GM21390 (cell line): ENCODE results near the gene TSPAN32.

Source experiments
- ATAC-seq: cut with Tn5 transposase; IDR thresholded peaks from one replicate; pipeline ENCODE4 v1.9.1; 2021; ENCODE audit not compliant: unreplicated experiment

Gene TSPAN32

DNA sequence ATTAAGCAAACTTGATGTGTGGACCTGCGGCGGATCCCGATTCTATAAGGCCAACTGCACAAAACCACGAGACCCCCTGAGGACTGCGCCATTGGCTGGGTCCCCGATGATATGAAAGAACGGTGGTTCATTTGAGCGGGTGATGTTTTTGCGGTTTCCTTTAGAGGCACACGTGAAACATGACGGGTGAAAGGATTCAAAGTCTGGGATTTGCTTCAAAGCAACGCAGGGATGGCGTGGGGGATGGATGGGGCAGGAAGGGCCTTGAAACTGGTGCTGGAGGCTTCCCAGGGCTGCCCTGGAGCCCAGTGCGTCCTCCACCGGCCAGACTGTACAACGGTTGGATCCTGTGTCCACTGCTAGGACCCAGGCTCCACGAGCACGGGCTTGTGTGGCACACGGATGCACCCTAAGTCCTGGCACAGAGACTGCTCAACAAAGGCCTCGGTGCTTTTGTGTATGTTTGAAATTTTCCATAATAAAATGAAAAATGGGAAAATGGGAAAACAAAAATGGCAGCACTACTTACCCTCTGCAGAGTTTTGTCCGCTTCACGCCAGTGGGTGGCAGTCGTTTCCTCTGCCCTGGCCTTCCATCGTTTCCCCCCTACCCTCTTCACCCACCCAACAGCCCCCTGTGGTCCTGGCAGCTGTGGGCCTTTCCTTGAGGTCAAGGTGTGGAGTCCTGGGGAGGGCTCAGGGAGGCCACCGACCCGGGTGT, 35.1 kb upstream of the TSPAN32 start:
- ATAC-seq: no peak

DNA sequence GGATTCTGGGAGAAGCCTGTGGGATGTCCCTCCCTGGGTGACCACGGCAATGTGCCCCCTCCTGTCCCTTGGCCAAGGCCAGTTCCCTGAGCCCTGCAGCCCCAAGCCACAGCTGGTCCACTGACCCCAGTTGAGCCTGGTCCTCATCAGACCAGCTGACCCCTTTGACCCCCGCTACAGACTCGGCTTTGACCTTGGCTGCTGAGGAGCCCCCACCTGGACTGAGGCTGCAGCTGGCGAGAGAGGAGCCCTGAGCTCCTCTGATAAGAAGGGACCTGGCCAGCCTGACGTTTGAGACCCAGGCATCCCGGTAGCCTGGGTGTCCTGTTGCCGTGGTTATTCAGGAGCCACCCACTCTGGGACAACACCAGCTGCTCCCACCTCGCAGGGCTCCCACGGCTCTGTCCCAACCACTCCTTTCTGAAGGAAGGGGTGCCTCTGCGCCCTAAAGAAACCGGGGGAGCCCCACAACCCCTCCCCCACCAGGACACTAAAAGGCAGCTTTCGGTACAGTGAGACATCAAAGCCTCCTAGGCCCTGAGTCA, 34.4 kb upstream of the TSPAN32 start:
- no peak for ATAC-seq

DNA sequence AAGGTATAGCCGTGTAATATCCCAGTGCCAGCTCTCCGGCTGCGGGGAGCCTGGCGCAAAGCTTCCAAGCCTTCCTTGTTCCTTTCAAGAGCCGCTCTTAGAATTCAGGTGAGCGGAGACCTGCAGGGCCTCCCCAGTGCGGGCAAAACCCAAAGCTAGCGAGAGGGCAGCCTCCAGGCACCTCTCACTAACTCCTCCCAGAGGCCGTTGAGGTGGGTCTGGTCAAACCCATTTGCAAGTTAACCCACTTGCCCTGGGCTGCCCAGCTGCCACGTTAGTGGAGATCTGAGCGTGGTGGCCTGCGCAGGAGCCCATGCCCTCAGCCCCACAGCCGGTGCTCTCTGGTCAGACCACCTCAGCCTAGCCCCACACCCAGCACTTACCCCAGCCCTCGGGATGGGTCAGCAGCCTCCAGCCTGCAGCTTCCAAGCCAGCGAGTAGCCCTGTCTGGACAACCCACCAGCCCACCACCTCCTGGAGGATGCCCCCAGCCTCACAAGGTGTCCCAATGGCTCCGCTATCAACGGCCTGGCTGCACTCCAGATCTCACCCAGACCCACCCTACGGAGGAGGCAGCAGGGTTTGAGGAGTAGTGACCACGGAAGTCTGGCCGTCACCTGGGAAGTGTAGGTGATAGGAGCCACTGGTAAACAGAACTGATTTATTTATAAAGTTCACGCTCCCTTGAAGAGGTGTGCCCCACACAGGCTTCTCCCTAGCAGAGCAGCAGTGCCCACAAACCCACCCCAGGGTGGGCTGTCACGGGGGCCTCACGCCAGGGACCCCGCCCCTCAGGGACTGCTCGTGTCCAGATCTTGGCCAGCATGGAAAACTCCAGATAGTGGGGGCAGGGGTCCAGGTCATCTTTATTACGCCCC, 33.7 kb upstream of the TSPAN32 start:
- ATAC-seq: no peak

DNA sequence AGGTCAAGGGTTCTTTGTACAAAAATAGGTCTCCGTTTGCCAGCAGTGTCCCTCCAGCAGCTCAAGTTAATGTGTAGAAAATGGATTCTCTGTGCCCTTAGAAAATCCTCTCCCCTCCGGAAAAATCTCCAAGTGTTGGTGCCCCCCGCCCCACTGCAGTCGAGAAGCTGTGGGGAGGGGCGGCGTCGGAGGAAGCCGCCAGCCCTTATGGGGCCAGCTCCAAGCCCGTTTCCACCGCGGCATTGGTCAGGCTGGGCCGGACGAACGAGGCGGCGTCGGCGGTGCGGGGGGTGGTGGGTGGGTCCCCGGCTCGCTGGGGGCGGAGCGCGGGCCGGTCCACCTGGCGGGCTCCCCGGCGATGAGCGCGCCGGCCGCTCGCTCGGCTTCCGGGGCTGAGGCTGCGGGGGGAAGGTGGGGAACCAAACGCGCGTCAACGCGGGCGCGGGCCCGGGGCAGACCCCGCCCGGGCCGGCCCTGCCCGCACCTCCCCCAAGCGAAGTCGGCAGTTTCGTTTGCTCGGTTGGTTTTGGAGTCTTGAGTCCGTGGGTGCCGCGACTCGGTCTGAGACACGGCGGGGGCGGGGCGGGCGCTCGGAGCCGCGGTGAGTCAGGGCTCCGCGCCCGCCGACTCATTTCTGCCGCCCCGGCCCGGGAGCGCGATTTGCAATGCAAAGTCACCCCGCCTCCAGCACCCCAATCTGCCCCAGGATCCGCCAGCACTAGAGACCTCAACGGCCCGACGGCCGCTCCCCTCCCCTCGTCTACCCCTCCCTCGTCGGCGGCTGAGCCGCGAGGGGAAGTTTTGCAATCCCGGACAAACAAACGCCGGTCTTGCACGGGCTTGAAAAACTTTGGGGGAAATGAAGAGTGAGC, 32.8 kb upstream of the TSPAN32 start:
- no peak for ATAC-seq

DNA sequence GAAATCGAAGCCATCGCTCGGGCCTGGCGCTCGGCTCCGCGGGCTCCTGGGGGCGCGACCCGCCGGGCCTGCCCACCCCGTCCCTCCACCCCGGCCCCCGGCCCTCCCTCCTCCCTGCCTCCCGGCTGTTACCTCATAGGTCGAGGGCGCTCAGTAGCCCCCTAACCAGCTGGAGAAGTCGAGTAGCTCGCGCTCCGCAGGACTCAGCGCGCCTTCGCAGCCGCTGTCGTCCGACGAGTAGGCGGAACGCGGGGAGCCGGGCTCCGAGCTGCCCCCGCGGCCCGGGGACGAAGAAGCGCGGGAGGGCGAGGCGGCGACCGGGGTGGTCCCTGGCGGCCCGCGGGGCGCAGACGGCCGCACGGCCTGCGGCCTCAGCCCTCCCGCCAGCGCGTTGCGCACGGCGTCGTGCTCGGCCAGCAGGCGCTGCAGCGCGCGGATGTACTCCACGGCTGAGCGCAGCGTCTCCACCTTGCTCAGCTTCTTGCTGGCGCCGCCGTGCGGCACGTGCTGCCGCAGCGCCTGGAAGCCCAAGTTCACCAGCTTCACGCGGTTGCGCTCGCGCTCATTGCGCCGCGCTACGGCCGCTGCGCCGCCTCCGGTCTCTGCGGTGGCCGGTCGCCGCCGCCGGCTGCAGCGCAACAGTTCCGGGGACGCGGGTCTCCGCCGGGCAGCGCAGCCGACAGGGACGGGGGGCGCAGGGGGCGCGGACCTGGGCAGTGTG, 32.1 kb upstream of the TSPAN32 start:
- ATAC-seq: no peak

DNA sequence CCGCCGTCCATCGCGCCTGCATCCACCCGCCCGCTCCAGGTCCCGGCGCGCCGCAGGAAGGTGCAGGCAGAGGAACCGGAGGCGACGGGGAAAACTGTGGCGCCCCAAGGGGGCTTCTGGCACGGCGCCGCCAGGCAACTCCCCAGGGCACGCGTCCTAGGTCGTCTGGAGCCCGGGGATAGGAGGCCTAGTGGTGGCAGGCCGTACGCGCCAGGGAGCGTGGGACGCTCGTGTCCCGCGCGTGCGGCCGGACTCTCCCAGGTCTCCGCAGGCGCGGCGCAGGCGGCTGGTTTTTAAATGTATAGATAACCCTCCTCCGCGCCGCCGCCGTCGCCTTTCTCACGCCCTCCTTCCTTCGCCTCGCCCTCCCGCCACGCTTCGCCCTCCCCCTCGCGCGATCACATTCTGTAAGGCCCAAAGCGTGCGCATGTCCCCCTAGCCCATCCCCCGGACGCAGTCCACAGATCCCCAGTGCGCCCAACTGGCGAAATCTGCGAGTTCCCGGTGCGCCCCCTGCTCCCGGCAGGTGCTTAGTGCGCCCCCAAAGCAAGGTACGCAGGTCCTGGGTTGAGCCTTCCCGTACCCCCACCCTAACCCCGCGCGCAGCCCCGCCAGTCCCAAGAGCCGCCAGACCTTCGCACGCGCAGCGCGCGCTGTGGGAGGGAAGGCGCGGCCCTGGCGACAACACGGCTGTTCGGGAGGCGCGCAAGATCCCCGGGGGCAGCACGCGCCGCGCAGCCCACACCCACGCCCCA, 31.3 kb upstream of the TSPAN32 start, which contains the start of gene ASCL2:
Gene ASCL2 (minus strand): TSS at position 267 of the 755 bp plus-strand sequence. CDS start 256 bp downstream, at position 11.
- no peak for ATAC-seq

DNA sequence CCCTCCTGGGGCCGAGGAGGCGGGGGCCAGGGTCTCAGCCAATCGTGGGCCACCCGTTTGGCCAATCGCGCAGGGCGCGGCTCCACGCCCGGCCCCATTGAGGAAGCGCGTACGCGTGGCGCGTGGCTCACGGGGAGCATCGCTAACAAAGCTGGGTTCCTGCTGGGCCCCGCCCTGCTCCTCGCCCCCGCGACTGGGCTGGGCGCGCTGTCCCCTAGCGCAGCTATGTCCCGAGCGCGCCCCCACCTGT, 30.8 kb upstream of the TSPAN32 start:
- no peak for ATAC-seq

DNA sequence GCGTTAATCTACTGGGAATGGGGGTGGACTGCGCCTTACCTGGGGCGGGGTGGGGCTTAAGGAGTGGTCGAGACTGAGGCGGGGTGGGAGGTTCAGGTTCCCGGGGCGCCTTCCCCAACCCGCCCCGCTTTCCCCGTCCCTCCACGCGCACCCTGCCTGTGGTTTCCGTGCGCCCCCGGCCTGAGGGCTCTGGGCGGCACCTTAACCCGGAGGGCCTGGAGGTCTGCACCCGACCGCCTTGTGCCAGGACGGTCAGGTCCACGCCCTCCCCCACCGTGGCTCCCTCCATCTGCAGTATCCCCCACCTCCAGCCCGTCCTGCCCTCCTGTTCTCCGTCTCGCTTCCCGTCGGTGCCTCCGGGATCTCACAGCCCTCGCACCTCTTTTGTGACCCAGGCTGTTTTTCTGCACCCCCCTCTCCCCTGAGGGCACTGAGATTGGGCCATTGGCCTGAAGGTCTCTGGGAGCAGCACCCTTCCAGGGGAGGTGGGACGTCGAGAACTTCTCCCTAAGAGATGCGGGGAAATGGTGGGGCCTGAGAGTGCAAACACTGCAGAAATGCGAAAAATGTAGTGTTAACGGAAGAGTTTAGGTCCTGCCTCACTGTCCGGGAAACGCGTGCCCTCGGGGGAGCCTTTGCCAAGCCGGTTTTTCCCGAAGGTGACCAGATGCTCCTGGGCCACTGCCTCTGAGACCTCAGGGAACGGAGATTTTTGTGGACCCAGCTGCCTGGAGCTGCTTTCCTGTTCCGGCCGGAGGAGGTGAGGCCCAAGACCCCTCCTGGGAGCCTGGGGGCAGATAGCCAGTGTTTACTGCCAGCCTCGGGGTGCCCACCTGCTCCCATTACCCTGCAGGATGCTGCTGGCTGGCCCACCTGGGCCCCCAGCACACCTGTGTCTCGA, 30.2 kb upstream of the TSPAN32 start:
- no peak for ATAC-seq

DNA sequence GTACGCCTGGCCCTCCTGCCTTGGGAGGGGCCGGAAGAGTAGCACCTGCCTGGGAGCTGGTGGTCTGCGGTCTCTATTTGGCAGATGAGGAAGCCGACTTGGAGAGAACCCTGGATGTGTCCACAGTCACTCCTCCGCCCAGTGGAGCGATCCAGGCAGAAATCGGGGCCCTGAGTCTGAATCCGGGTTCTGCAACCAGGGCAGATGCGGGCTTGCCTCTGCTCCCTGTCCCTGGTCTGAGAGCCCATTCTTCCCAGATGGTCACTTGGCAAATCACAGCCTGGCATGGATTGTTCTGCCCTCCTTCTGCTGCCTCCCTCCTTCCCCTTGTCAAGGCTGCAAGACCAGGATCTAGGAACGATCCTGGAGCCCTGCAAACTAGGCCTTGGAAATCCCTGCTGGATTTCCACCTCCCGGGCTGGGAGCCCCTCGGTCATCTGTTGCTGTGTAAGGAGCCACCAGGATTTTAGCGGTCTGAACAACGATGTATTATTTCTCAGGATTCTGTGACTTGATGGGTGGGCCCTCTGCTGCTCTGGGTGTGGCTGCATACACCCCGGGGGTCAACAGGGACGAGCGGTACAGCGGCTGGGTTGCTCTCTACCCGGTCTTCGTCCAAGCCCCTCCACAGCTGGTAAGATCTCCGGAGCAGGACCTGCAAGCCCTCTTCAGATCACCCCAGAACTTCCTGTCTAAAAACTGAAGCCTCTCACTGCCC, 29.4 kb upstream of the TSPAN32 start:
- no peak for ATAC-seq

DNA sequence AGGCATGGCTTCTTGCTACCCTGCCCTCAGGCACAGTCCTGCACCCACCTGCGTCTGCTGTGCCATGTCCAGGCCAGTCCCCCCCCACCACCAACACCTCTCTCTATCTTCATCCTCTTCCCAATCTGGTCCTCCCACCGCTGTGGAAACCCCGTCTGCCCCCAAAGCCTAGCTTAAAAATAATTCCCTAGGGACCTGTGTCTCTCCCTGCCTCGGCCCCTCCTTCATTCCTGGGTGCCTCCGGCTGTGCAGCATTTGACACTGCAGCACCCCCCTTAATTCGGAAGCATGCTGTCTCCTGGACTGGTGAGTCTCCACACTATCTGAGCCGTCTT, 28.9 kb upstream of the TSPAN32 start:
- no peak for ATAC-seq

DNA sequence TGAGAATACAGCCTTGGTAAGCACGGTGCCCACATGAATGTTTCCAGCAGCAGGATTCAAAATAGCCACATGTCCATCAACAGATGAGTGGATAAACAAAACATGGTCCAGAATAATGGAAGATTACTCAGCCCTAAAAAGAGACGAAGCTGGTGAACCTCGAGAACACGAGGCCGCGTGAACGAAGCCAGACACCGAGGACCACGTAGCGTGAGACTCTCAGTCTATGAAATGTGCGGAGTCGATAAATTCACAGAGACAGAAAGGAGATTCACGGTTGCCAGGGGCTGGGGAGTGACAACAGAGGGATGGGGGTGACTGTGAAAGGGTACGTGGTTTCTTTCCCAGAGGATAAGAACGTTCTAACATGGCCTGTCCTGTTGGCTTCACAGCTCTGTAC, 28.5 kb upstream of the TSPAN32 start:
- ATAC-seq: no peak

DNA sequence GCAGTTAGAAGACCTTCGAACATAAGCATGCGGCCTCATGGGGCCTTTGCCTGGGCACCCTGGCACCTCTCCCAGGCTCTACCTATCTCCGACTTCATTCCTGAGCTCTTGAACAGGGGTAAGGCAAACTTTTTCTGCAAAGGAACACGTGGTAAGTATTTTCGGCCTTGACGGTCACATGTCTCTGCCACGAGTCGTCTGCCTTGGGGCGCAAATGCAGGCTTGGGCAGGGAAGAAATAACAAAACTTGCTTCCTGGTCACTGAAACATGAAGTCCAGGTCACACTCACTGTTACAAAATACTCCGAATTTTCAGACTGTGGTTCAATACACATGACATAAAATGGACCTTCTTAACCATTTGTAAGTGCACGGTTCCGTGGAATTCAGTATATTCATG, 28.0 kb upstream of the TSPAN32 start:
- no peak for ATAC-seq

DNA sequence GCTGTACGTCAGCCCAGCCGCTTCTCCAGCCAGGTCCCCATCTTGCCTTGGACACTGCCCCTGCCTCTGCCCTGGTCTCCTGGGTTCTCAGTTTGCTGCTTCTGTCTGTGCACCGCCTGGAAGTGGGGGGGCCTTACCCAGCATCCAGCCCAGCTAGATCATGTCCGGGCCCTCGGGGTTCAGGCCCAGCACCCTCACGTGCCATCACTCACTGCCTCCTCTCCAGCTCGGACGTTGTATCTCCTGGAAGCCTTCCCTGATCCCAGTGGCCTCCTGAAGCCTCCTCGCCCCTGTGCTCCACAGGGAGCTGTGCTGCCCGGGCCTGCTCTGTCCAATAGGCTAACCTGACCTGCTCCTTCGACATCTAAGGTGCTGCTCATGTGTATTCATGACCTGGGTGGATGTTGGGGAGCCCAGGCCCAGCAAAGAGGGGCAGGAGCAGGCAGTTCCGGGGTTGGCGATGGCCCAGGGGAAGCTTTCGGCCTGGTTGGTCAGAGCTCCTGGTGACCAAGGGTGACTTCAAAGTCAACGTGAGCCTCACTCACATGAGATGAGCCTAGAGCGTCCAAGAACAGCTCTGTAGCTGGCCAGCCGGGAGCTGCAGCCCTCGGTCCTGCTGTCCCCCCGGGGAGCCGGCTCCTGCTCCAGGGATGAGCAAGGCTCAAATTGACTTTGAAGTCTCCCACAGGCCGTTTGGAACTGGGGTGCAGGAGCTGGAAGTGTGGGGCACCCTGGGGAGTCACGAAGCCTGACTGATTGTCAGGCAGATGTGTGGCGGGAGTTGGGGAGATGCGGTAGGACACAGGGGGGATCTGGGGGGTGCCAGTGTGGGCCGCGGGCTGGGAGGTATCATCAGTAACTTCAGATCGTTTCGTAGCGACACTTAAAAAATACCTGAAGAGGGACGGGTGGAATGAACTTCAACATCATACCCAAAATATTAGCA, 26.2 kb upstream of the TSPAN32 start:
- ATAC-seq: no peak

DNA sequence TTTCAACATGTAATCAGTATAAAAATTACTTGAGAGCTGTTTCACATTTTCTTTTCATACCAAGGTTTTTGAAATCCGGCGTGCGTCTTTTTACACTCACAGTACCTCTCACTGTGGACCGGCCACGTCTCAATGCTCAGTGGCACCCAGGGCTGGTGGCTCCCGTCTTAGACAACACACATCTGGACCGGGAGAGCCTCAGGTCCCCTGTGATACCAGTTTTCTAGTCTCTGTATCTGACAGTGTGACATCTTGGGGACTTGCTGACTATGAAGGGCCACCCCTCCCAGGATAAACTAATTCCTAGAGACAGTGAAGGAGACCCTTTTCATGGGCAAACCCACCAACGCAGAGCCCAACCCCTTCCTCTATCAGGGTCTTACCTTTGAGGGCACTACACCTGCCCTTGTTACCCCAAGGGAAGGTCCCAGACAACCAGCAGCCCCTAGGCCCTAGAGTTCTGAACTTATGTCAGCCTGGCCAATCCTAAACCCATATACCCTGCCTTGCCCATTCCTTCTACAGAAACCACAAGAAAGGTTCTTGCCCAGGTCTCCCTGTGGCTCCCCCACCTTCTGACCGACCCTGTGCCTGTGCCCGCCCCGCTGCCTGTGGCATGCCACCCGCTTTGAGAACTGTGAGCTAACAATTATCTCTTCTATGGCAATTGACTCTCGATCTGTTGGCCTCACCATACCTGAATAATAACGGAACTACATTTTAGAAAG, 25.4 kb upstream of the TSPAN32 start:
- ATAC-seq: no peak

DNA sequence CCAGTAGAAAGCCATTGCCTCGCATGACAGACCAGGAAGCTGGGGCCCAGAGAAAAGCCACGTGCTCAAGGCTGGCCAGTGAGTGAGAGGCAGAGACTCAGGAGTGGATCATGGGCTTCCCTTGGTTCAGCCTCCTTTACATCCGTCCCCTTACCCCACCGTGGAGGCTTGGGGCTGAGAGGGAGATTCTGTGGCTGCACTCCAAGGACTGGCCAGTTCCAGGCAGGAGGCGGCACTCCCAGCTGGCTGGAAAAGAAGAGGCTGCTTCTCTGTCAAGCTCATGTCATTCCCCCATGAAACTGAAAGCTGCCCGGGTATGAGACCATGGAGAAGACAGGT, 24.8 kb upstream of the TSPAN32 start:
- no peak for ATAC-seq

DNA sequence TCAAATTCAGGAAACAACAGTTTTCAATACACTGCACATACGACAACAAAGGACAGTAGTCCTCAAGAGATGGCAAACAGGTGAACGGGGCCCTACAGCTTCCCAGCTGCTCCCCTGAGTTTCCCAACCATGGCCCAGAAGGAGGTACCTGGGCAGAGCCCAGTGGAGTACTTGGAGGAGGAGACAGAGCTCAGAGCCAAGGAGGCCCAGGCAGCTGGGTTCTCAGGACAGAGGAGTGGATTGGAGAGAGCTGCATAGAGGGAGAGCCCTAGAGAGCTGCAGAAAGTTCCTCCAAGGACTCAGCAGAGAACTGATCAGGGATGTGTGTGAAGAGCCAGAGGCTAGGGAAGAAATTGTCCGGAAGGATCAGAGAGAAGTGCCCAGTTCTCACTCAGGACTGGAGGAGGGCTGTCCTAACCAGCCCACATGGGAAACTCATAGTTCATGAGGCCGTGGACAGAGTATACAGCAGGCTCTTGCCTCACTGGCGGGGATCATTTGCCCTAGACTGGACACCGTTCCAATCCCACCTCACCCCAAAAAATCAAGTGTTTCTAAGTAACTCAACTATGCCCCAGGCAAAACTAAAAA, 23.8 kb upstream of the TSPAN32 start:
- ATAC-seq: no peak
